A673 (cell line): ENCODE measurements around the gene WDR18. TPM values are rescaled to one million over a fixed set of nuclear protein-coding genes. Genes with fewer than 3 reads are reported as not detected.
A peak's percentile ranks its signal among the peaks of the same experiment; 100 is the strongest.

Experiments
- BruUV-seq: library from RNA; stranded (reverse); fragments of 400-500 nt; replicated peaks from 2 replicates; lab custom pipeline; 2021; lab: Mats Ljungman, UMichigan
- CTCF ChIA-PET: fragments of 300-600 bp; sonication (Branson Sonifier 250); formaldehyde crosslinking; loops from one replicate; lab custom pipeline; 2022; ENCODE audit warnings: antibody characterized with exemption; lab: Charles Lee
- POLR2A ChIA-PET: fragments of 300-600 bp; sonication (Branson Sonifier 250); formaldehyde crosslinking; loops from one replicate; lab custom pipeline; 2022; ENCODE audit warnings: antibody characterized with exemption; ENCODE audit not compliant: low non-redundant PET; lab: Charles Lee
- DNase-seq: peaks from one replicate; pipeline ENCODE4 v3.0.0-alpha.2; 2015; ENCODE audit warnings: low spot score
- H3K27ac ChIP-seq: fragments of 200-600 bp; sonication (generic); 2 replicates; pipeline ENCODE4 v1.5.1; 2016; ENCODE audit warnings: mixed run types, low read depth, mild to moderate bottlenecking, mixed read lengths, antibody characterized with exemption, low read length; ENCODE audit not compliant: poor library complexity, severe bottlenecking
- H3K27me3 ChIP-seq: fragments of 200-600 bp; sonication (generic); replicated peaks from 2 replicates; pipeline ENCODE4 v1.6.1; 2017; ENCODE audit warnings: mixed run types, low read depth, mild to moderate bottlenecking, mixed read lengths, antibody characterized with exemption, low read length; ENCODE audit not compliant: insufficient read depth, poor library complexity
- H3K36me3 ChIP-seq: fragments of 200-600 bp; sonication (generic); 2 replicates; pipeline ENCODE4 v1.6.1; 2016; ENCODE audit warnings: mixed run types, mild to moderate bottlenecking, mixed read lengths, antibody characterized with exemption, low read length; ENCODE audit not compliant: insufficient read depth, poor library complexity, severe bottlenecking
- H3K4me1 ChIP-seq: fragments of 200-600 bp; sonication (generic); 2 replicates; pipeline ENCODE4 v1.6.1; 2017; ENCODE audit warnings: mixed run types, mild to moderate bottlenecking, mixed read lengths, antibody characterized with exemption, low read length; ENCODE audit not compliant: insufficient read depth, poor library complexity, severe bottlenecking
- H3K4me3 ChIP-seq: fragments of 200-600 bp; sonication (generic); 2 replicates; pipeline ENCODE4 v1.5.1; 2016; ENCODE audit warnings: low read depth, mixed run types, mild to moderate bottlenecking, mixed read lengths, low read length; ENCODE audit not compliant: poor library complexity, severe bottlenecking
- H3K9me3 ChIP-seq: fragments of 200-600 bp; sonication (generic); 2 replicates; pipeline ENCODE4 v1.6.1; 2016; ENCODE audit warnings: mixed run types, low read depth, mild to moderate bottlenecking, mixed read lengths, antibody characterized with exemption, low read length; ENCODE audit not compliant: poor library complexity, severe bottlenecking
- CTCF ChIP-seq: fragments of 300-800, 200-600 bp; sonication (generic); conservative IDR thresholded peaks from 2 replicates; pipeline ENCODE4 v1.5.1; 2017; ENCODE audit warnings: low read depth, mild to moderate bottlenecking, antibody characterized with exemption, low read length, moderate library complexity, mixed read lengths
- EZH2 ChIP-seq: fragments of 200-600 bp; sonication (generic); IDR thresholded peaks from 2 replicates; pipeline ENCODE4 v1.6.1; 2017; ENCODE audit warnings: borderline replicate concordance, low read depth, mild to moderate bottlenecking, mixed read lengths, antibody characterized with exemption, low read length; ENCODE audit not compliant: poor library complexity, severe bottlenecking
- intact Hi-C: fragments of 100-400 bp; cut with micrococcal nuclease; formaldehyde crosslinking; loops from one replicate; pipeline ENCODE4 v1.10.0; 2022; ENCODE audit not compliant: unreplicated experiment
- total RNA-seq: library from RNA; stranded (reverse); gene quantifications from 2 replicates; pipeline ENCODE4 v1.2.3, GENCODE V29; 2021

WDR18 gene
- total RNA-seq, 1 experiment from 2014 or later, result 109 TPM

GRCh38 chr19:939922-940321 is 44.2 kb upstream of the WDR18 start:
- BruUV-seq, result no TSS peak
- H3K36me3 ChIP-seq, result no peaks in the 10 kb centered on the region
- TF ChIP-seq EZH2, result no peak
- TF ChIP-seq CTCF, result no peak
- DNase-seq, result no peak
- H3K4me3 ChIP-seq, result no peak overlapping the region
- intact Hi-C loops, result no loop called here
- H3K9me3 ChIP-seq, result no peaks in the 10 kb centered on the region
- peaks cover 14% of the 10 kb centered on the region for H3K4me1 ChIP-seq
- ChIA-PET POLR2A (no interaction called here), CTCF (no interaction called here)
- peak overlapping the region; percentile 41 for H3K27ac ChIP-seq
- H3K27me3 ChIP-seq, result no peaks in the 10 kb centered on the region

GRCh38 chr19:940591-941291 is 43.4 kb upstream of the WDR18 start:
- peak; percentile 70 for DNase-seq
- TF ChIP-seq CTCF, result no peak
- no peak for TF ChIP-seq EZH2
- Histone ChIP-seq H3K27me3 (no peaks in the 10 kb centered on the region), H3K36me3 (no peaks in the 10 kb centered on the region), H3K4me3 (peak overlapping the region; percentile 35), H3K27ac (peak overlapping the region; percentile 41), H3K4me1 (peaks cover 14% of the 10 kb centered on the region), H3K9me3 (no peaks in the 10 kb centered on the region)
- CTCF ChIA-PET, result no interaction called here
- BruUV-seq, result no TSS peak
- POLR2A ChIA-PET, result no interaction called here
- intact Hi-C loops, result no loop called here

- no peaks in the 10 kb centered on the region for H3K27me3 ChIP-seq
- DNase-seq, result no peak
- CTCF ChIA-PET, result no interaction called here
- no TSS peak for BruUV-seq
- no peaks in the 10 kb centered on the region for H3K9me3 ChIP-seq
- H3K4me3 ChIP-seq, result peak overlapping the region; percentile 35
- peak overlapping the region; percentile 41 for H3K27ac ChIP-seq
- H3K36me3 ChIP-seq, result no peaks in the 10 kb centered on the region
- intact Hi-C loops, result no loop called here
- H3K4me1 ChIP-seq, result peaks cover 14% of the 10 kb centered on the region
- TF ChIP-seq EZH2 (no peak), CTCF (no peak)
- POLR2A ChIA-PET, result no interaction called here
Measured at GRCh38 chr19:941292-942132, 42.6 kb upstream of the WDR18 start.
